Activated CD8-positive, alpha-beta memory T cell treated with anti-CD3 and anti-CD28 coated beads, Interleukin-2, amount 50 U/mL, for 1 hour (primary cell): ENCODE results near the gene DRC1.

Source experiments
- DNase-seq: peaks from one replicate; pipeline ENCODE4 v3.0.0-alpha.2; 2020; ENCODE audit errors: extremely low read depth

The DRC1 gene

GRCh38 chr2:26448651-26449050 is 46.9 kb downstream of the DRC1 start:
- DNase-seq: no peak

GRCh38 chr2:26449278-26450030 is 47.7 kb downstream of the DRC1 start:
- no peak for DNase-seq

- DNase-seq: no peak
These were observed 48.4 kb downstream of the DRC1 start for GRCh38 chr2:26450031-26450635.

GRCh38 chr2:26451700-26452099 is 50.0 kb downstream of the DRC1 start:
- no peak for DNase-seq

GRCh38 chr2:26453421-26454329 is 52.0 kb downstream of the DRC1 start:
- DNase-seq: no peak

- no peak for DNase-seq
These were observed 52.9 kb downstream of the DRC1 start for GRCh38 chr2:26454561-26455001.

GRCh38 chr2:26455037-26455669 is 53.4 kb downstream of the DRC1 start:
- no peak for DNase-seq

GRCh38 chr2:26455670-26456439 is 54.1 kb downstream of the DRC1 start:
- DNase-seq: no peak

GRCh38 chr2:26456440-26457250 is 54.9 kb downstream of the DRC1 start:
- no peak for DNase-seq

- DNase-seq: no peak
These were observed 55.5 kb downstream of the DRC1 start for GRCh38 chr2:26457251-26457666.

GRCh38 chr2:26457695-26458364 is 56.1 kb downstream of the DRC1 start:
- no peak for DNase-seq

- no peak for DNase-seq
These were observed 56.8 kb downstream of the DRC1 start for GRCh38 chr2:26458365-26459042.

GRCh38 chr2:26459991-26460612 is 58.4 kb downstream of the DRC1 start:
- no peak for DNase-seq

- DNase-seq: no peak
These were observed 58.9 kb downstream of the DRC1 start for GRCh38 chr2:26460613-26461031.

GRCh38 chr2:26461601-26462023 is 59.9 kb downstream of the DRC1 start:
- DNase-seq: no peak

GRCh38 chr2:26462100-26462499 is 60.4 kb downstream of the DRC1 start:
- DNase-seq: no peak

GRCh38 chr2:26462511-26463243 is 61.0 kb downstream of the DRC1 start:
- no peak for DNase-seq
